ENCODE results near the gene ACE.

ACE gene

GRCh38 chr17:63519116-63519881 lies 42.4 kb downstream of the ACE start:
- H3K9ac ChIP-seq (ENCODE audit: low read depth, low read length, poor library complexity), result no peak overlapping the region
- H2AFZ ChIP-seq (ENCODE audit: low read length), result no peak overlapping the region
- peak overlapping the region in 1 of 2 donors; percentile 60 for H3K4me3 ChIP-seq (ENCODE audit: low read length in 2 of 2)
- no peak overlapping the region for H2BK5ac ChIP-seq (ENCODE audit: low read length)
- H4K8ac ChIP-seq (ENCODE audit: low read depth, low read length), result no peak overlapping the region
- no peak overlapping the region for H3K27ac ChIP-seq (replicated peaks; ENCODE audit: low read length)
- no peak overlapping the region for H4K91ac ChIP-seq (ENCODE audit: low read depth, low read length, poor library complexity)
- H3K4me2 ChIP-seq (ENCODE audit: insufficient read depth, low read length, poor library complexity, severe bottlenecking), result no peak overlapping the region
- peak overlapping the region; percentile 4 for H2BK15ac ChIP-seq (ENCODE audit: low read length)
- peaks cover 3 to 5% of the 10 kb centered on the region in 2 donors for H3K4me1 ChIP-seq (ENCODE audit: control insufficient read depth in 2 of 2, insufficient read depth in 1 of 2, low read depth in 1 of 2, low read length in 2 of 2)
- DNase-seq (ENCODE audit: low spot score), result no peak
- H2BK12ac ChIP-seq (ENCODE audit: low read length), result no peak overlapping the region
- H2AK5ac ChIP-seq (ENCODE audit: low read depth, low read length), result no peak overlapping the region
- peak overlapping the region; percentile 23 for H3K14ac ChIP-seq (ENCODE audit: low read length)
- H3K36me3 ChIP-seq (replicated peaks in 1 of 2; ENCODE audit: control insufficient read depth in 2 of 2, insufficient read depth in 2 of 2, low read length in 2 of 2), result no peaks in the 10 kb centered on the region
- H3K27me3 ChIP-seq (ENCODE audit: control insufficient read depth in 3 of 3, insufficient read depth in 3 of 3, low read depth in 1 of 3, low read length in 3 of 3), result peaks cover 0 to 21% (median 8%) of the 10 kb centered on the region in 3 experiments
- WGBS, 2 donors (ENCODE audit: extremely low coverage in 2 of 2, insufficient read length in 2 of 2, insufficient replicate concordance in 1 of 2), result no CpG with 5 or more reads among the region's 1 CpG
- H3K18ac ChIP-seq (ENCODE audit: low read length), result no peak overlapping the region
- no peak overlapping the region for H3K4ac ChIP-seq (ENCODE audit: low read length)
- no peak overlapping the region for H2BK120ac ChIP-seq (ENCODE audit: low read depth, low read length)
- H3K9me3 ChIP-seq (replicated peaks in 1 of 2; ENCODE audit: control insufficient read depth in 2 of 2, insufficient read depth in 1 of 2, low read depth in 1 of 2, low read length in 2 of 2), result no peaks in the 10 kb centered on the region
- no peak overlapping the region for H3K23ac ChIP-seq (ENCODE audit: low read depth, low read length, poor library complexity)
- no peaks in the 10 kb centered on the region for H3K79me1 ChIP-seq (ENCODE audit: low read depth, low read length)

DNA sequence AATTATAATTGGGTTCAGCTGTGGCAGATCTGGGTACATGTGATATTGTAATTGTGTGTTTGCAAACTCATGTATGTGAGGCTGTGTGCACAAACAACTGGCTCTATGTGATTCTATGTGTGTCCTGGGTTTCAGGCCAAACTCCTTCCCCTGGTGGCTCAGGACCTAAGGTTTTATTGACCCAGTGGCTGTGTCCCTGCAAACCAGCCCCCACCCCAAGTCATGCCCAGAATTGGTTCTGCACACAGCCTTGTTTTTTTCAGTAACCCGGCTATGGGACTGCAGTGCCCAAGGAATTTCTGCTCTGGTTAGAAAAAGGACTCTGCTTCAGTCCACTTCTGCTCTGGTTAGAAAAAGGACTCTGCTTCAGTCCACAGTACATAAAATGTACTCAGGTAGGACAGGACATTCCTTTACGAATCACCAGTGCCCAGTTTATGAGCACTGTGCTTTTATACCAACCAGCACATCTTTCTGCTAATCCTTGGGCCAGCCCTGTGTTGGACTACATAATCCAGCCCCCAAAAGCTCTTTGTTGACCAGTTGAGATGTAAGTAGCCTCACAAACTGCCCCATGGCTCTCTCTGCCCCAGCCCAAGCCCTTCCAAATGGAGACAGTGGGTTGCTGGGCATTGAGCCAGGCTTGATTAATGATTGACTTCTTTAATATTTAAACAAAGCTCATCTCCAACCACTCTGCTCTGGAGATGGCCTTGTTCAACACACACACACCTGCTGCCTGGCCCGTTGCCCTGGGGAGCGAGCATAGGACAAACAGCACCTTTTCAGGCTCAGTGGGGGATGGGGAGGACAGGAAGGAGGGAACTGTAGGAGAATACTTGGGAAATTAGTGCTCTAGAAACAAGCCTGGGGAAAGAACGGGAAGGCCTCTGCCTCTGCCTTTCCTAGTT lies 43.4 kb downstream of the ACE start:
- Histone ChIP-seq H3K79me1 (ENCODE audit: low read depth, low read length) (no peaks in the 10 kb centered on the region), H2BK15ac (ENCODE audit: low read length) (no peak overlapping the region), H3K4ac (ENCODE audit: low read length) (no peak overlapping the region), H2BK12ac (ENCODE audit: low read length) (no peak overlapping the region), H4K8ac (ENCODE audit: low read depth, low read length) (no peak overlapping the region), H3K4me1 (ENCODE audit: control insufficient read depth in 2 of 2, insufficient read depth in 1 of 2, low read depth in 1 of 2, low read length in 2 of 2) (peaks cover 5% of the 10 kb centered on the region in 2 donors), H2AK5ac (ENCODE audit: low read depth, low read length) (no peak overlapping the region), H3K18ac (ENCODE audit: low read length) (no peak overlapping the region), H2BK5ac (ENCODE audit: low read length) (no peak overlapping the region), H3K36me3 (replicated peaks in 1 of 2; ENCODE audit: control insufficient read depth in 2 of 2, insufficient read depth in 2 of 2, low read length in 2 of 2) (no peaks in the 10 kb centered on the region), H3K27me3 (ENCODE audit: control insufficient read depth in 3 of 3, insufficient read depth in 3 of 3, low read depth in 1 of 3, low read length in 3 of 3) (peaks cover 0 to 27% (median 8%) of the 10 kb centered on the region in 3 experiments), H4K91ac (ENCODE audit: low read depth, low read length, poor library complexity) (no peak overlapping the region), H3K23ac (ENCODE audit: low read depth, low read length, poor library complexity) (no peak overlapping the region), H3K4me2 (ENCODE audit: insufficient read depth, low read length, poor library complexity, severe bottlenecking) (no peak overlapping the region), H3K27ac (replicated peaks; ENCODE audit: low read length) (no peak overlapping the region), H3K9ac (ENCODE audit: low read depth, low read length, poor library complexity) (no peak overlapping the region), H3K14ac (ENCODE audit: low read length) (no peak overlapping the region), H3K4me3 (ENCODE audit: low read length in 2 of 2) (peak overlapping the region in 1 of 2 donors; percentile 58), H2BK120ac (ENCODE audit: low read depth, low read length) (no peak overlapping the region), H3K9me3 (replicated peaks in 1 of 2; ENCODE audit: control insufficient read depth in 2 of 2, insufficient read depth in 1 of 2, low read depth in 1 of 2, low read length in 2 of 2) (no peaks in the 10 kb centered on the region), H2AFZ (ENCODE audit: low read length) (no peak overlapping the region)
- DNase-seq (ENCODE audit: low spot score), result no peak
- no CpG with 5 or more reads among the region's 5 CpGs for WGBS, 2 donors (ENCODE audit: extremely low coverage in 2 of 2, insufficient read length in 2 of 2, insufficient replicate concordance in 1 of 2)

DNA sequence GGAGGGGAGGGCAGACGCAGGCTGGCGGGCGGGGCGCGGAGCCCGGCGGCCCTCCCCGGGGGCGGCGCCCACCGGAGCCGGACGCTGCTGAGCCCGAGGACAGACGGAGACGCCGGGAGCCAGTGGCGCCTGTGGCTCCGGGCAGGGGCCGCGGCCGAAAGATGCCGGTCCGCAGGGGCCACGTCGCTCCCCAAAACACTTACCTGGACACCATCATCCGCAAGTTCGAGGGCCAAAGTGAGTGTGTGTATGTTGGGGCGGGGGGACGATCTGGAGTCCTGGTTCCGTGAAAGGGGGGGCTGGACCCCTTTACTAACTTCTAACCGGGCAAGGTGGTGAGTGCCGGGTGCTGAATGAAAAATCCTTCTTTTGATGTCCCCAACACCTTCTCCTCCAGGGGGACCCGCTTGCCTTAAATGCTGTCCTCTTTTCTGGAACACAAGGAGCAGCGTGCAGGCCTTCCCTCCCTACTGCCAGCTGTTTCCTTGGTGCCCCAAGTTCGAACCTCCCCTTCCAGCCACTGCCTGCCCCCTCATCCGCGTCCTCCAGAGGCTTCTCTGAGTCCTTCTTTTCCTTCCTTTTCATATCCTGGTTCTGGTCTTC lies 46.5 kb downstream of the ACE start, which contains the start of gene KCNH6:
Gene KCNH6, plus strand, starts transcription at position 106 of the 603 bp plus-strand sequence. Its CDS starts 56 bp downstream, at position 162.
- Histone ChIP-seq H2AFZ (ENCODE audit: low read length) (peak within 1 kb of the TSS; percentile 68), H4K91ac (ENCODE audit: low read depth, low read length, poor library complexity) (no peak within 1 kb of the TSS), H4K8ac (ENCODE audit: low read depth, low read length) (no peak within 1 kb of the TSS), H3K4ac (ENCODE audit: low read length) (no peak within 1 kb of the TSS), H3K27me3 (ENCODE audit: control insufficient read depth in 3 of 3, insufficient read depth in 3 of 3, low read depth in 1 of 3, low read length in 3 of 3) (peaks cover 0 to 52% (median 13%) of the 10 kb centered on the region in 3 experiments), H3K4me1 (ENCODE audit: control insufficient read depth in 2 of 2, insufficient read depth in 1 of 2, low read depth in 1 of 2, low read length in 2 of 2) (peaks cover 5% of the 10 kb centered on the region in 2 donors), H3K18ac (ENCODE audit: low read length) (peak within 1 kb of the TSS; percentile 77), H3K4me2 (ENCODE audit: insufficient read depth, low read length, poor library complexity, severe bottlenecking) (peak within 1 kb of the TSS; percentile 60), H3K14ac (ENCODE audit: low read length) (no peak within 1 kb of the TSS), H2BK120ac (ENCODE audit: low read depth, low read length) (no peak within 1 kb of the TSS), H3K9me3 (replicated peaks in 1 of 2; ENCODE audit: control insufficient read depth in 2 of 2, insufficient read depth in 1 of 2, low read depth in 1 of 2, low read length in 2 of 2) (no peaks in the 10 kb centered on the region), H2AK5ac (ENCODE audit: low read depth, low read length) (no peak within 1 kb of the TSS), H3K79me1 (ENCODE audit: low read depth, low read length) (no peaks in the 10 kb centered on the region), H2BK5ac (ENCODE audit: low read length) (no peak within 1 kb of the TSS), H3K9ac (ENCODE audit: low read depth, low read length, poor library complexity) (peak within 1 kb of the TSS; percentile 66), H2BK12ac (ENCODE audit: low read length) (no peak within 1 kb of the TSS), H3K27ac (replicated peaks; ENCODE audit: low read length) (no peak within 1 kb of the TSS), H2BK15ac (ENCODE audit: low read length) (no peak within 1 kb of the TSS), H3K23ac (ENCODE audit: low read depth, low read length, poor library complexity) (peak within 1 kb of the TSS; percentile 39), H3K4me3 (ENCODE audit: low read length in 2 of 2) (peak within 1 kb of the TSS; percentile 25 to 73), H3K36me3 (replicated peaks in 1 of 2; ENCODE audit: control insufficient read depth in 2 of 2, insufficient read depth in 2 of 2, low read length in 2 of 2) (no peaks in the 10 kb centered on the region)
- DNase-seq (ENCODE audit: low spot score), result no peak
- no CpG with 5 or more reads among the region's 38 CpGs for WGBS, 2 donors (ENCODE audit: extremely low coverage in 2 of 2, insufficient read length in 2 of 2, insufficient replicate concordance in 1 of 2)
